Vein endothelial cell (primary cell): ENCODE results near the gene PLA2G7. TPM values are rescaled to one million over a fixed set of nuclear protein-coding genes. Genes with fewer than 3 reads are reported as not detected.

Experiments used
- total RNA-seq: library from RNA; depleted of rRNA; stranded (reverse); fragments of >200 nt; gene quantifications from 2 replicates; pipeline ENCODE4 v1.2.3, GENCODE V29; 2012

The PLA2G7 gene
- total RNA-seq = under 0.01 and 0.19 TPM in 2 replicates

DNA sequence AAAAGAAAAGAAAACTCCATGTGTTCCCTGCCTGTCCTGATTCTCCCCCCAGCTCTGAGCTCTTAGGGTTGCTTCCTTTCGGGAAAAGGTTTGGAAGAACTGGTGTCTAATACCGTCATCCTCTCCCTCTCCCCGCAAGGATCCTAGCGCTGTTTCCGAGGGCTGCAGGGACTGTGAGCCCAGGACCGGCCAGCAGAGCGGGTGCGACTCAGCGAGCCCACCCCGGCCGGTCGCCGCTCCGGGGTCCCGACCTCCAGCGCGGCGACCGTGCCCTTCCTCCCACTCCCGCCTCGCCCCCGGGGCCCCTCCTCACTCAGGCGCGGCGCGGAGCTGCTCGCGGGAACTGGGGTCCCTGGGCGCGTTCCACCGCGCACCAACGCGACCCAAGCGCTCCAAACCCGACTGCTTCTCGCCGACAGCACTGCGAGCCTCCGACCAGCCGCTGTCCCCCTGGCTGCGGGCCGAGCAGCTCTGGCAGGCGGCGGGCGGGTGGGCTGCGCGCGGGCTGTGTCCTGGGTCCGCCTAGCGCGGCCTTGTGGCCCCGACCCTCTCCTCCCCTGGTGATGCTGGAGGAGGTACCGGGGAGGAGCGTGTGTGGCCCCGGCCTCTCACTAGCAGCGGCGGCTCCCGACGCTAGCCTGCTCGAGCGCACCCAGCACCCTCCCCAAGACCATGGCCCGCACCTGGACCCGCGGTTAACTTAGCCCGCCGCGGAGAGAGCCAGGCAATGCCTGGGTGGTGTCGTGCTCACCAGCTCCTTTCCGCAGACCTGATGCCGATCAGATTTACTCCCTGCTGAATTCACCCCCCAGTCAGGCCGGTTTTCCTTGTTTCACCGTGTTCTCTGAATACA, at the start of gene PLA2G7:
Gene PLA2G7 (minus strand): TSS at position 509 of the 853 bp plus-strand sequence. CDS start 12,484 bp downstream, outside the sequence.

DNA sequence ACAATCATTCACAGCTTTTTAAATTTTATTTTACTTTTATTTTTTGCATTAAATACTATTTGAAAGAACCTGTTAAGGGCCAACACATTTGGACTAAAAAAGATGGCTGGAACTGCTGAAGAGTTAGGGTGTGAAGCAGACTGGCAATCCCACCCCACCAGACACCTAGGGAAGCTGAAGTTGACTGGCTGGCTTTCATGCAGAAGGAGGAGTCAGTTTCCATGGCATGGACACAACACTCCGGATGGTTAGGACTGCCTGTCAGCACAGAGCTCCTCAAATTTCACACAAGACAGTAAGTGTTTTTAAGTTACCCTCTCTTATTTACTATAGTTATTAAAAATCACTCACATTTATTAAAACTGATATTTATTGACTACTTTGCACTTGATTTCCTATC, 11.5 kb upstream of the PLA2G7 start, which contains the start of gene ANKRD66:
Gene ANKRD66 (plus strand): TSS at position 238 of the 400 bp plus-strand sequence. CDS start 5,016 bp downstream, outside the sequence.

GRCh38 chr6:46687619-46688097, 47.5 kb downstream of the PLA2G7 start, which contains the start of gene TDRD6:
TDRD6 (plus strand) TSS chr6:46687885; CDS start chr6:46688129, 244 bp downstream.

Other genes starting within 250 kb of the PLA2G7 start
- 0.33 and 1.5 TPM in 2 replicates for gene RCAN2, start 243.9 kb downstream of the PLA2G7 start, total RNA-seq
- gene CYP39A1, start 82.6 kb downstream of the PLA2G7 start, total RNA-seq = 0.33 and 0.38 TPM in 2 replicates
- gene SLC25A27, start 82.4 kb downstream of the PLA2G7 start, total RNA-seq = 1.3 and 2.2 TPM in 2 replicates
- gene TDRD6, start 47.5 kb downstream of the PLA2G7 start, total RNA-seq = under 0.01 TPM in 2 replicates
- gene ANKRD66, start 11.6 kb upstream of the PLA2G7 start, total RNA-seq = not detected in 2 replicates
- gene MEP1A, start 58.0 kb upstream of the PLA2G7 start, total RNA-seq = not detected in 2 replicates
- gene ADGRF5, start 186.6 kb upstream of the PLA2G7 start, total RNA-seq = 80.0 and 246 TPM in 2 replicates